HG02885 (cell line): ENCODE results near the gene TTYH2.

Experiments used
- ATAC-seq: cut with Tn5 transposase; IDR thresholded peaks from one replicate; pipeline ENCODE4 v1.9.1; 2021; ENCODE audit warnings: mild to moderate bottlenecking; ENCODE audit not compliant: unreplicated experiment, poor library complexity

The TTYH2 gene

GRCh38 chr17:74309902-74310301 is 96.5 kb downstream of the TTYH2 start:
- ATAC-seq, result no peak
